Measurements from ENCODE around the gene HERC5. TPM values are rescaled to one million over a fixed set of nuclear protein-coding genes. Genes with fewer than 3 reads are reported as not detected.
"Not testable (repeated sequence)": the region's sequence is repeated elsewhere in the genome, so short reads cannot be mapped to it uniquely, and the experiment has no call there.

Gene HERC5
- total RNA-seq, 2 experiments from 2014 or later: 69.6 to 118 TPM

DNA sequence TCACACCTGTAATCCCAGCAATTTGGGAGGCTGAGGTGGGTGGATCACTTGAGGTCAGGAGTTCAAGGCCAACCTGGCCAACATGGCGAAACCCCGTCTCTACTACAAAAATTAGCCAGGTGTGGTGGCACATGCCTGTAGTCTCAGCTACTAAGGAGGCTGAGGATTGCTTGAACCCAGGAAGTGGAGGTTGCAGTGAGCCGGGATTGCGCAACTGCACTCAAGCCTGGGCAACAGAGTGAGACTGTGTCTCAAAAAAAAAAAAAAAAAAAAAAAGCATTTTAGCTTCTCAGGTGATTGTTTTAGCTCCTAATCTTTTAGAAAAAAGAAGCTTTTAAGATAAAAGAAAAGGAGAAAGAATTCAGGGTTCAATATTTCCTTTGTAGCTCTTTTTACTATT lies 19.0 kb upstream of the HERC5 start:
- ATAC-seq; DNase-seq; H3K4me1 Mint-ChIP-seq; H3K4me3 Mint-ChIP-seq; H3K9me3 Mint-ChIP-seq (ENCODE audit: low read depth); H3K27ac Mint-ChIP-seq; H3K27me3 Mint-ChIP-seq: not testable (repeated sequence)
- peaks cover 72% of the 10 kb centered on the region for H3K36me3 Mint-ChIP-seq
- CTCF ChIA-PET: interaction anchor here (0.7 to 1.6 kb wide), 5 partner anchors 11 to 25 kb away, joined by 3 to 4 read pairs (median 3); partner anchors contain the start of gene HERC5

DNA sequence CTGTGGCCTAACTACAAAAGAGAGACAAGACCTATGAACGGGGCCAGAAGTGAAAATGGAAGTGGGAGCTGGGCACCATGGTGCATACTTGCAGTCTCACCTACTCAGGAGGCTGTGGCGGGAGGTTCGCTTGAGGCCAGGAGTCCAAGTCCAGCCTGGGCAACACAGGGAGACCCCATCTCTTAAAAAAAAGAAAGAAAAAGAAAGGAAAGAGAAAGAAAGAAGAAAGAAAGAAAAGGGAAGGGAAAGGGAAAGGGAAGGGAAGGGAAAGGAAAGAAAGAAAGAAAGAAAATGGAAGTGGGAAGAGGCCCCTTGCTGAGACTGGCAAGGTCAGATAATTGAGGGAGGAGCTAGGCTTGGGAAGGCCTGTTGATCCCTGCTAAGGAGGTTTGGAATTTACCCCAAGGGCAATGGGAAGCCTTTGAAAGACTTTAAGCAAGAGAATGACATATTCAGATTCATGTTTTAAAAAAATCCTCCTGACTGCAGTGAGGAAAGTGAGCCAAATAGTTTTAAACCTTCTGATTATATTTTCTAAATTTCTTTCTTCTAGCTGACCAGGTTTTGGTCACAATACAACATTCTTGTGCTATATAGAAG lies 17.7 kb upstream of the HERC5 start:
- CTCF ChIA-PET: interaction anchor here (1.2 to 1.6 kb wide), 2 partner anchors 10 to 19 kb away, joined by 3 to 4 read pairs; no protein-coding TSS in a partner anchor
- H3K27ac Mint-ChIP-seq: peak overlapping the region; percentile 37
- H3K36me3 Mint-ChIP-seq: peaks cover 73% of the 10 kb centered on the region

DNA sequence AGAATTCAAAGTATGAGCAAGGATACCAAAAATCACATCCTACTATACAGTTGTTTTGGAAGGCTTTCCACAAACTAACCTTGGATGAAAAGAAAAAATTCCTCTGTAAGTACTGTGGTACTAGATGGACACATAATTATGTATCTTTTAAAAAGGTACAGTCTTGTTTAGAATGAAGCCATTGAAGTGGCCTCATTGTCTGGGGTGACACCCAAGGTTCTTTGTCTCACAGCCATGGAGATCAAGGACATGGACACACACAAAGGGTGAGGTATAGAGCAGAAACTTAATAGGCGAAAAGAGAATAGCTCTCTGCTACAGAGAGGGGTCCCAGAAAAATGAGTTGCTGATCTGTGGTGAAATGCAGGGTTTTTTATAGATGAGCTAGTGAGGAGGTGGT lies 16.8 kb upstream of the HERC5 start:
- Mint-ChIP-seq H3K36me3 (peaks cover 74% of the 10 kb centered on the region), H3K4me3 (no peak overlapping the region), H3K9me3 (ENCODE audit: low read depth) (no peaks in the 10 kb centered on the region), H3K27me3 (no peaks in the 10 kb centered on the region), H3K4me1 (peaks cover 4% of the 10 kb centered on the region), H3K27ac (no peak overlapping the region)
- ATAC-seq (no peak), DNase-seq (no peak)
- CTCF ChIA-PET: interaction anchor here (1.2 to 1.6 kb wide), 2 partner anchors 20 to 22 kb away, joined by 3 to 4 read pairs; no protein-coding TSS in a partner anchor

More for the DNA sequence above, 17.7 kb upstream of the HERC5 start:
- DNase-seq: no peak
- Mint-ChIP-seq H3K27me3 (no peaks in the 10 kb centered on the region), H3K4me1 (peaks cover 4% of the 10 kb centered on the region), H3K9me3 (ENCODE audit: low read depth) (no peaks in the 10 kb centered on the region), H3K4me3 (no peak overlapping the region)
- ATAC-seq: peak; percentile 39

DNA sequence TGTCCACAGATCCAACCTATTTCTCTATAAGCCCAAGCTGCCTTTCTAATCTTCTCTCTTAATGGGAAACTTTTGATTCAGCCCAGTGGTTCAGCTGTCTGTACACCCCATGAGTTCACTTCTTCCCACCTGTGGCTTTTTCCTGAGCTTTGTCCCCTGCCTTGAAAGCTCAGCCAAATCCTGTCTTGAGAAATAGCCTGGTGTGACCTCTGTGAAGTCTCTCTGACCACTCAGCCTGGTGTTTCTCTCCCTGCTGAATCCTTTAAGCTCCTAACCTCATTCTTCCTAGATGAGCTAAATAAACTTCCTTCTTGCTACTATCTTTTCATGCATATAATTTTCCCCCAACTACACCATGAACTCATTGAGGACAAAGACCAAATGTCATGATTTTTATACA lies 15.2 kb upstream of the HERC5 start:
- Mint-ChIP-seq H3K36me3 (peaks cover 72% of the 10 kb centered on the region), H3K27ac (peak overlapping the region; percentile 37), H3K4me3 (no peak overlapping the region), H3K4me1 (peaks cover 4% of the 10 kb centered on the region), H3K27me3 (no peaks in the 10 kb centered on the region), H3K9me3 (ENCODE audit: low read depth) (no peaks in the 10 kb centered on the region)
- no peak for ATAC-seq
- CTCF ChIA-PET: interaction anchor here (1.2 to 1.6 kb wide), 2 partner anchors 23 to 74 kb away, joined by 4 to 5 read pairs; no protein-coding TSS in a partner anchor
- no peak for DNase-seq

DNA sequence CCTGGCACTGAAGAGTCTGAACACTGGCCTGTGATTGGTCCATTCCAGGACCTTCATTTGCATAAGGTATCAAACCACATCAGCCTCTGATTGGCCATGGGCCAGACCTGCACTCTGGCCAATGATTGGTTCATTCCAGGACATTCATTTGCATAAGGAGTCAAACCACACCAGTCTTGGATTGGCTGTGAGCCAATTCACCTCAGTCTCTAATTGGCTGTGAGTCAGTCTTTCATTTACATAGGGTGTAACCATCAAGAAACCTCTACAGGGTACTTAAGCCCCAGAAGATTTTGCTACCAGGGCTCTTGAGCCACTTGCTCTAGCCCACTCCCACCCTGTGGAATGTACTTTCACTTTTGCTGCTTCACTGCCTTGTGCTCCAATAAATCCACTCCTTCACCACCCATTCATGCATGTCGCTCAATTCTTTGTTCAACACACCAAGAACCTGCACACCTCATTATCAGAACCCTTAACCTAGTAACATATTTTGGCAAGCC lies 14.2 kb upstream of the HERC5 start:
- no peak for DNase-seq
- Mint-ChIP-seq H3K36me3 (peaks cover 73% of the 10 kb centered on the region), H3K4me1 (peaks cover 9% of the 10 kb centered on the region), H3K4me3 (no peak overlapping the region), H3K27ac (no peak overlapping the region), H3K27me3 (no peaks in the 10 kb centered on the region), H3K9me3 (ENCODE audit: low read depth) (no peaks in the 10 kb centered on the region)
- ATAC-seq: no peak
- CTCF ChIA-PET: no interaction called here

DNA sequence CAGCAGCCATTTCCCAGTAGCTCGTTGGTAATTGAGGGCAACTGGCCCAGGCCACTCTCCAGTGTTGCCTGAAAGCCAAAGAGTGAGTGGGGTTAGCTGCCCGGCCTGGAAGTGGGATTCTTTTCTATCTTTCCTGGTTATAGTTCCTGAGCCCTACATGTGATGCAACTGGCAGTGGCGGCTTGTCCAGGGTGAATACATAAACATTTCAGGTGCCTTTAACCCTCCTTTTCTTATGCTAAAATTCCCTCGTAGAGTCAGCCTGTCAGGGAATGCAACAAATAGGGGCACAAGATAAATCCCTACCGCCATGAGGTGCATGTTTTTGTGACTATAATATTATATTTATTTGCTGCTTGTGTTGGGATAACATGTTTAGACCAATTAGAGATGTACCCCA lies 13.4 kb upstream of the HERC5 start:
- Mint-ChIP-seq H3K9me3 (ENCODE audit: low read depth) (no peaks in the 10 kb centered on the region), H3K4me1 (peaks cover 9% of the 10 kb centered on the region), H3K27me3 (no peaks in the 10 kb centered on the region), H3K4me3 (no peak overlapping the region), H3K36me3 (peaks cover 72% of the 10 kb centered on the region), H3K27ac (no peak overlapping the region)
- DNase-seq (no peak), ATAC-seq (no peak)
- CTCF ChIA-PET: no interaction called here

DNA sequence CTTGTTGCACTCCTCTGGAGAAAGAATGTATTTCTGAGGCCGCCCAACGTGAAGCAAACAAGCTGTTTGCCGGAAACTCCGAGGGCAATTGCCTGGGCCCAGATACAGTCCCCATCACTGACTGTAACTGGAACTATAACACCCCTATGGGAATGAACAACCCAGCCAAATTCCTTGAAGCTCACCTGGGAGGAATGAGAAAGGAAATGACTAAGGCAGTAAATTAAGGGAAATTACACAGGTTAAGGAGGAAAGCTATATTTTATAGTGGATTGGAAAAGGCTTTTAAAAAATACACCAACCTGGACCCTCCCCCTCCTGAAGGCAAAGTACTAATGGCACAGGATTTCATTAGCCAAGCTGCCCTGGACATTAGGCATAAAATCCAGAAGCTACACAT lies 11.7 kb upstream of the HERC5 start:
- H3K27me3 Mint-ChIP-seq: no peaks in the 10 kb centered on the region
- CTCF ChIA-PET: interaction anchor here (1.1 to 1.5 kb wide), 2 partner anchors 17 to 70 kb away, joined by 3 to 4 read pairs; no protein-coding TSS in a partner anchor

DNA sequence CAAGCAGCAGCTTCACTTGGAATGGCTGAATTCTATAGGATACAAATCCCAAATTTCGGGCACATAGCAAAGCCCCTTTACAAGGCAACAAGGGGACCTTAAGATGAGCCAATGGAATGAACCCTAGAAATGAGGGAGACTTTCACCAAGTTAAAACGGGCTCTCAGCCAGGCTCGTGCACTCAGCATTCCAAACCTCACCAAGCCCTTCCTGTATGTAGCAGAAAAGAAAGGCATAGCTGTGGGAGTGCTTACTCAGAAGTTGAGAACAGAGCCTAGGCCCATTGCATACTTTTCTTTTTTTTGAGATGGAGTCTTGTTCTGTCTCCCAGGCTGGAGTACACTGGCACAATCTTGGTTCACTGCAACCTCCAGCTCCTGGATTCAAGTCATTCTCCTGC lies 10.8 kb upstream of the HERC5 start:
- H3K9me3 Mint-ChIP-seq (ENCODE audit: low read depth): no peaks in the 10 kb centered on the region

More for the DNA sequence above, 11.7 kb upstream of the HERC5 start:
- no peaks in the 10 kb centered on the region for H3K9me3 Mint-ChIP-seq (ENCODE audit: low read depth)
- ATAC-seq (no peak), DNase-seq (no peak)
- no peak overlapping the region for H3K4me3 Mint-ChIP-seq
- H3K36me3 Mint-ChIP-seq: peaks cover 71% of the 10 kb centered on the region
- H3K4me1 Mint-ChIP-seq: peaks cover 15% of the 10 kb centered on the region
- no peak overlapping the region for H3K27ac Mint-ChIP-seq

DNA sequence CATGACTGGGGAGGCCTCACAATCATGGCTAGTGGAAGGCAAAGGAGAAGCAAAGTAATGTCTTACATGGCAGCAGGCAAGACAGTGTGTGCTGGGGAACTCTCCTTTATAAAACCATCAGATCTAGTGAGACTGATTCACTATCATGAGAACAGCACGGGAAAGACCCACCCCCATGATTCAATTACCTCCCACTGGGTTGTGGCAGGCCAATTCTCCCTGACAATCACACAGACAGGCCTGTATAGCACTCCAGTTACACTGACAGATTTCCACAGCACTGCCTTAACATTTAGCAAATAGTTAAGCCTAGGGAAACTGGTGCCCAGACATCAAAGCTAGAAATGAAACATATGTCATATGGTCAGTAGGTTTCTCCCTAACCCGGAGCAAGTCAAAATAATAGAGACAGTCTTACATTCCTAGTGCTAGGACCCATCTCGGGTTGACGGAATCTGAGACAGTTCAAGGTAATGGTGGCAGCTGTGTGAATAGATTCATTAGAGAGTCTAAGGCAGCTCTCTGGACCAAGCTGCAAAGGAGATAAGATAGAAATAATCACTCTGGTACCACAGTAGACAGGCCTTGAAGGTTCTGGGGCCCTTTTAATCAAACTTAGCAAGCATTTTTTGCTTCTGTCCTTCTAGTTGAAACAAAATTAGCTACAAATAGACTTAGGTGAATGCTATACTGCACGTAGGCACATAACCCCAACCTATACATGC lies 9.4 kb upstream of the HERC5 start:
- Mint-ChIP-seq H3K4me1 (peaks cover 20% of the 10 kb centered on the region), H3K27ac (no peak overlapping the region), H3K36me3 (peaks cover 65% of the 10 kb centered on the region), H3K9me3 (ENCODE audit: low read depth) (no peaks in the 10 kb centered on the region), H3K4me3 (no peak overlapping the region), H3K27me3 (no peaks in the 10 kb centered on the region)
- ATAC-seq (no peak), DNase-seq (no peak)
- CTCF ChIA-PET: interaction anchor here (0.7 to 1.1 kb wide), 2 partner anchors 9 to 17 kb away, joined by 3 to 4 read pairs; partner anchors contain the start of gene HERC5

More for the DNA sequence above, 10.8 kb upstream of the HERC5 start:
- Mint-ChIP-seq H3K27ac (no peak overlapping the region), H3K4me1 (peaks cover 16% of the 10 kb centered on the region), H3K36me3 (peaks cover 70% of the 10 kb centered on the region), H3K27me3 (no peaks in the 10 kb centered on the region), H3K4me3 (no peak overlapping the region)
- DNase-seq: no peak
- ATAC-seq: no peak
- CTCF ChIA-PET: interaction anchor here (1.1 kb wide), 2 partner anchors 18 kb away, joined by 3 read pairs; no protein-coding TSS in a partner anchor

DNA sequence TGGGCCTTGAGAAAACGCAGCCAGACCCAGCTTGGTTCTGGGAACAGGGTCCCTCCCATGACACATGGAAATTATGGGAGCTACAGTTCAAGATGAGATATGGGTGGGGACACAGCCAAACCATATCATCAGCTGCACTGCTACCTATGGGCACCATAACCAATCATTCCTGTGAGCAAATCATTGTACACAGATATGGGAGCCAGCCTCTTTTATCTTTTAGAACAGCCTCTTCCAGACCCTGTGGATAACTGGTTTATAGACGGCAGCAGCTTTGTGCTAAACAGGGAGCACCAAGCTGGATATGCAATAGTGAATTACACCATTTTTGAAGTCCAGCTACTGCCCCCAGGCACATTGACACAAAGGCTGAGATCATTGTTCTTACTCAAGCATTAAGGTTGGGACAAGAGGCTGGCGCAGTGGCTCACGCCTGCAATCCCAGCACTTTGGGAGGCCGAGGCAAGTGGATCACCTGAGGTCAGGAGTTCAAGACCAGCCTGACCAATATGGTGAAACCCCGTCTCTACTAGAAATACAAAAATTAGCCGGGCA lies 8.6 kb upstream of the HERC5 start:
- H3K27me3 Mint-ChIP-seq; H3K4me3 Mint-ChIP-seq; DNase-seq; H3K27ac Mint-ChIP-seq; H3K9me3 Mint-ChIP-seq (ENCODE audit: low read depth); ATAC-seq: not testable (repeated sequence)
- CTCF ChIA-PET: interaction anchor here (0.7 kb wide), 1 partner anchor 9 kb away, joined by 4 read pairs; the partner anchor contains the start of gene HERC5
- Mint-ChIP-seq H3K36me3 (peaks cover 65% of the 10 kb centered on the region), H3K4me1 (peaks cover 23% of the 10 kb centered on the region)

DNA sequence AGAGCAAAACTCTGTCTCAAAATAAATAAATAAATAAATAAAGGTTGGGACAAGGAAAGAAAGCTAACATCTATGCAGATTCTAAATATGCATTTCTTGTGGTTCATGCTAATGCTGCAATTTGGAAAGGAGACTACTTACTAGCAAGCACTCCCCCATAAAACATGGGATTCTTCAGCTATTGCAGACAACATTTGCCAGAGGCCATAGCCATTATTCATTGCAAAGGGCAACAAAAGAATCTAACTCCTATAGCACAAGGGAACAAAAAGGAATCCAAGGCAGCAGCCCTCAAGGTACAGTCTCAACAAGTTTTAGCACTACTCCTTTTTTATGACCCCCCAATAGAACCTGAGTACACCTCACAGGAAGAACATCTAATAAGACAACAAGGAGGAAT lies 8.0 kb upstream of the HERC5 start:
- CTCF ChIA-PET: interaction anchor here (0.7 to 1.1 kb wide), 2 partner anchors 11 to 1456 kb away, joined by 3 to 4 read pairs; no protein-coding TSS in a partner anchor
- DNase-seq (no peak), ATAC-seq (no peak)
- H3K4me1 Mint-ChIP-seq: peaks cover 26% of the 10 kb centered on the region
- H3K4me3 Mint-ChIP-seq: no peak overlapping the region
- H3K9me3 Mint-ChIP-seq (ENCODE audit: low read depth): peaks cover 2% of the 10 kb centered on the region
- peaks cover 63% of the 10 kb centered on the region for H3K36me3 Mint-ChIP-seq
- no peak overlapping the region for H3K27ac Mint-ChIP-seq
- H3K27me3 Mint-ChIP-seq: no peaks in the 10 kb centered on the region

DNA sequence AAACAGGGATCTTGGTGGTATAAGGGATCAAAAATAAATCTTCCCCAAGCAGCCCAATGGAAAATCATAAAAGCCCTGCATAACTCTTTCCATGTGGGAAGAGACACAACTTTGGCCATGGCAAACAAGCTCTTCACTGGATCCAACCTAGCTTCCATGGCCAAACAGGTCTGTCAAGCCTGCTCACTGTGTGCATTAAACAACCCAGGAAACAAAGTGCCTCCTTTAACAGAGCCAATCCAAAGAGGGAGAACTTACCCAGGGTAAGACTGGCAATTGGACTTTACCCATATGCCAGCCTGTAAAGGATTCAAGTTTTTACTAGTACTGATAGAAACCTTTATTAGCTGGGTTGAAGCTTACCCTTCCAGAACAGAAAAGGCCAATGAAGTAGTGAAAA lies 7.6 kb upstream of the HERC5 start:
- Mint-ChIP-seq H3K27ac (no peak overlapping the region), H3K4me1 (peaks cover 26% of the 10 kb centered on the region), H3K27me3 (no peaks in the 10 kb centered on the region), H3K9me3 (ENCODE audit: low read depth) (peaks cover 2% of the 10 kb centered on the region), H3K4me3 (no peak overlapping the region), H3K36me3 (peaks cover 59% of the 10 kb centered on the region)
- CTCF ChIA-PET: interaction anchor here (0.7 to 1.1 kb wide), 2 partner anchors 11 to 1455 kb away, joined by 3 to 4 read pairs; no protein-coding TSS in a partner anchor
- ATAC-seq (no peak), DNase-seq (no peak)

DNA sequence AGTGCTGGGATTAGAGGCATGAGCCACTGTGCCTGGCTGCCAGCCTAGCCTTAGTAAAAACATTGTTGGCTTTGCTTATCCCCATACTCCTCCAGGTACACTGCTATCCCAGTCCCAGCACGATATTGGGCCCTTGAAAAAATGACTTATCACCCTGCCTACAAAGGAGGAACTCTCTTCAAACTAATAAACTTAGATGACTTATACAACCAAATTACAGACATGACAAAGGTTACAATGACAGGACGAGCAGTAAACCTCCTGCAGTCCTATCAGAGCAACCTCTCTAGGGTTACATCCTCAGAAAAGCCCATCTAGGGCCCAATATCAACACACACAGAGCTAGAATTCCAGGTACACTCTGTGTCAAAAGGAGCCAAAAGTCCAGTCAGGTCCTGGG lies 5.7 kb upstream of the HERC5 start:
- CTCF ChIA-PET: no interaction called here
- Mint-ChIP-seq H3K9me3 (ENCODE audit: low read depth) (peaks cover 2% of the 10 kb centered on the region), H3K27me3 (no peaks in the 10 kb centered on the region), H3K4me3 (no peak overlapping the region), H3K27ac (no peak overlapping the region), H3K36me3 (peaks cover 48% of the 10 kb centered on the region), H3K4me1 (peaks cover 37% of the 10 kb centered on the region)
- DNase-seq (no peak), ATAC-seq (no peak)

Measured in activated CD8-positive, alpha-beta memory T cell treated with anti-CD3 and anti-CD28 coated beads, Interleukin-2, amount 10 ng/mL, durations not matched to agents 7 days and 5 days (primary cell).